ENCODE results near the gene ZNF782.
"Not testable (repeated sequence)": the region's sequence is repeated elsewhere in the genome, so short reads cannot be mapped to it uniquely, and the experiment has no call there.

ZNF782 gene

DNA sequence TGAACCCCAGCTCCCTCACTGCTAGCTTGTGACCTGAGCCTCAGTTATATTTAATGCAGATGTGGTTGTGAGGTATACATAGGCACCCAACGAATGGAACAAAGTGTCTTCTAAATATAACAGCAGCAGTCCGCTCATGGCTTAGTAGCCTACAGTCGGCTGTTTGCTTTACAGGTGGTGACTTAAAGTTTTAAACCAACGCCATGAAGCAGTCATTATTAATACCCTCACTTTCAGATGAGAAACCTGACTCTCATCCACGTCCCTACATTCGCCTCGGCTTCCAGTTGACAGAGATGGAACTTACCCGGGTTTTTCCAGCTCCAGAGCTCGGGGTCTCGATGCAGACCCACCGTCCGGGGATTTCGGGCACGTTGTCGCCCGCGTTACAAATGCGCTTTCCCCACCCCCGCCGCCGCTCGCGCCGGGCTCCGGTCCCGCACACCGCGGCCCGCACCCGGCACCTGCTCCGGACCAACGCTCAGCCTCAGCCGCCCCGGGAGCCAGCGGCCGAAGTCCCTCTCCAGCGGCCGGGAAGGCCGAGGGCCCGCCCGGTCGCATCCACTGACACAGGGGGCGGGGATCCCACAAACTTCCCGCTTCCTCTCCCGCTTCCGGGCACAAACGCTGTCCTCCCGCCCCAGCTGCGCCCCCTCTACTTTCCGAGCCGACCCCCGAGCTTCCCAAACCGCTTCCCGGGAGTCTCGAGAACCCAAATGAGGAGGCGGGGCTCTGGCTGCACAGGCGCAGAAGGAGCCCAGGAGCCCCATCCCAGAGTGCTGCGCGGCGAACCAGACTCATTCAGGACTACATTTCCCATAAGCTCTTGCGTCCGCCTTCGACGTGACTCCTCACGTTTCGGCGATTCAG lies at the start of gene ZNF782:
Gene ZNF782 (minus strand): TSS at position 734 of the 870 bp plus-strand sequence. CDS start 2,553 bp downstream, outside the sequence.
- DNase-seq (ENCODE audit: low read depth): peak; percentile 71

DNA sequence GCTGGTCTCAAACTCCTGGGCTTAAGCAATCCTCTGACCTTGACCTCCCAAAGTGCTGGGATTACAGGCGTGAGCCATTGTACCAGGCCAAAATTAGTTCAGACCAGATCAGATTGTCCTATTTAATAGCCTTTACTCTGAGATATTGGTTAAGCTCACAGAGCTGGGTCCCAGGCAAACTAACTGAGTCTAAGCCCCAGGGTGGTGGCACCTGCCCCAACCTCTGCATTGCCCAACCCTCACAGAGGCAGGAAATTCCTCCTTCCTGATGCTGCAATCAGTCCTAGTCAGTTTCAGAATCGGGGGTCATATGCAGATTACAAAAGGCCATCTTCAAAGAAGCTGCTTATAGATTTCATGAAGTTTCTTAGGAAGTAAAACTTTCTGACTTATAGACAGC lies 45.7 kb upstream of the ZNF782 start:
- DNase-seq (ENCODE audit: low read depth): not testable (repeated sequence)

DNA sequence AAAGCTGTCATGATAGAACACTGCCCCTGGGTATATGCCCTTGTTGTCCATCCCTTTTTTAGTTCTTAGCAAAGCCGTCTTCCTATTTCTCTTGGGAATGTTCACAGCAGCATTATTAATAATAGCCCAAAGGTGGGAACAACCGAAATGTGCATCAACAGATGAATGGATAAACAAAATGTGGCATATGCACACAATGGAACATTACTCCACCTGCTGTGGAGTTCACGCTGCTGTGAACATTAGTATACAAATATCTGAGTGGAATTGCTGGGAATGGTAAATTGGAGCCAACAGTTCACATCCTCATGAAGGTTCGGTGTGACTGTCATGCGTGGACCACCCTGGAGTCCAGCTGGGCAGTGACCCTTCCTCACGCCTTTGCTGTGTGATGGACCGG lies 37.8 kb upstream of the ZNF782 start:
- no peak for DNase-seq (ENCODE audit: low read depth)

GRCh38 chr9:96888591-96888990 lies 34.3 kb upstream of the ZNF782 start:
- DNase-seq (ENCODE audit: low read depth): no peak

- DNase-seq (ENCODE audit: low read depth): no peak
Measured at GRCh38 chr9:96885424-96885823, 31.1 kb upstream of the ZNF782 start.

GRCh38 chr9:96884443-96884842 lies 30.1 kb upstream of the ZNF782 start:
- no peak for DNase-seq (ENCODE audit: low read depth)

DNA sequence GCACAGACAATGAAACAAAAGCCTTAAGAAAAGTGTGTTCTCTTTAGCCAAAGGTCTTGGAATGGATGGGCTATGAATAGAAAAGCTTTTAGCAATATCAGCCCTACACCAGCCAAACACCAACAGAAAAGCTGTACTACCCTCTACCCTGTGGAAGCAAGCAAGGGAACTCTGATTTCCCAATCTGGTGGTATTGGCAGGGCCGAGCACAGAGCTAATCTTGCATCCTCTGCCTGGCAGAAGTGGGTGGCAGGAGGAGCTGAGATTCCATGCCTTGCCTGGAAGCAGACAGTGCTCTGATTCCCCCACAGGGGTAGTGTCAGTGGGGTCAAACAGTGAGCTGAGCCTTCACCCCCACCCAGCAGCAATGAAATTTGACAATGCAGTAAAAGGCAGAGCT lies 29.6 kb upstream of the ZNF782 start:
- no peak for DNase-seq (ENCODE audit: low read depth)

DNA sequence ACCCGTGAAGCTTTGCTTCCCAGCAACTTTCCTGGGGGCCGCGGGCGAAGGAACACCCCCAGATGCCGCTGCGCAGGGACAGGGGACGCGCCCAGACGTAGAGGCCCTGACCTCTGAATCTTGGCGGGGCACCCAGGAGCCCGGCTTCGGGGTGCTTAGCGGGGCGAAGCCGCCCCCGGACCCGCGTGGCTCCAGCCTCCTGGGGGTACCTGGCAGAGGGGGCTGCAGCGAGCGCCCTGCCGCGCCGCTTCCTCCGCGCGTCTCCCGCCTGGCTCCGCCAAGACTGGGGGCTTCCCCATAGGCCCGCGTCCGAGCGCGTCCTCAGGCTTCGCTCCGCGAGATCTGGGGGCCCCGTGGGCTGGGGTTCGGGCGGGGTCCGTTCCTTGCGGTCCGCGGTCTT lies 23.0 kb upstream of the ZNF782 start:
- DNase-seq (ENCODE audit: low read depth): no peak

- no peak for DNase-seq (ENCODE audit: low read depth)
Measured at GRCh38 chr9:96875461-96876142, 21.3 kb upstream of the ZNF782 start.

- DNase-seq (ENCODE audit: low read depth): no peak
Measured at GRCh38 chr9:96874947-96875460, 20.7 kb upstream of the ZNF782 start.

DNA sequence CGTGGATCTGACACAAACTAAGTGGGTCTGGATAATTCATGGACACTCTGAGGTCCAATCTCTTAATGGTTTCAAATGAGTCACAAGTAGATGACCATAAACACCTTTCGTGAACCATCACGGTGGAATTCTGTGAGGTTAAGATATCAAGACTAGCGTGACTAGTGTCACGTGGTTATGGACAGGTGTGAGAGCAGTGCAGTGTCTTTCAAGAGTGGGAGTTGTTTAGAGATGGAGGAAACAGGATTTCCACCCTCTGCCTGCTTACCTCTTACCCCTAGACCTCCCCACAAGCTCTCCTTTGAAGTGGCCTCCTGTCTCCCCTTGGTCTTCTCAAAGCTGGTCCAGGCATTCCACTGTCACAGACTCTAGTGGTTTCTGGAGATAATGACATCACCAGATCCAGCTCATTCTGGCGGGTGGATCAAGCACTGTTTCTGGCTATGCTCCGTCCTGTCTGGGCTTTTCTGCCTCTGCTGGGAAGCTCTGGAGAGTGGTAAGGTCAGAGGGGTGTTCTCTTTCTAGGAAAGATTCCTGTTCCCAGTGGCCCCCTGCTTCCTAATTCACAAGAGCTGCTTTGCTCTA lies 20.0 kb upstream of the ZNF782 start:
- DNase-seq (ENCODE audit: low read depth): no peak

GRCh38 chr9:96871176-96871575 lies 16.9 kb upstream of the ZNF782 start:
- DNase-seq (ENCODE audit: low read depth): no peak

GRCh38 chr9:96868709-96869108 lies 14.4 kb upstream of the ZNF782 start:
- DNase-seq (ENCODE audit: low read depth): no peak

DNA sequence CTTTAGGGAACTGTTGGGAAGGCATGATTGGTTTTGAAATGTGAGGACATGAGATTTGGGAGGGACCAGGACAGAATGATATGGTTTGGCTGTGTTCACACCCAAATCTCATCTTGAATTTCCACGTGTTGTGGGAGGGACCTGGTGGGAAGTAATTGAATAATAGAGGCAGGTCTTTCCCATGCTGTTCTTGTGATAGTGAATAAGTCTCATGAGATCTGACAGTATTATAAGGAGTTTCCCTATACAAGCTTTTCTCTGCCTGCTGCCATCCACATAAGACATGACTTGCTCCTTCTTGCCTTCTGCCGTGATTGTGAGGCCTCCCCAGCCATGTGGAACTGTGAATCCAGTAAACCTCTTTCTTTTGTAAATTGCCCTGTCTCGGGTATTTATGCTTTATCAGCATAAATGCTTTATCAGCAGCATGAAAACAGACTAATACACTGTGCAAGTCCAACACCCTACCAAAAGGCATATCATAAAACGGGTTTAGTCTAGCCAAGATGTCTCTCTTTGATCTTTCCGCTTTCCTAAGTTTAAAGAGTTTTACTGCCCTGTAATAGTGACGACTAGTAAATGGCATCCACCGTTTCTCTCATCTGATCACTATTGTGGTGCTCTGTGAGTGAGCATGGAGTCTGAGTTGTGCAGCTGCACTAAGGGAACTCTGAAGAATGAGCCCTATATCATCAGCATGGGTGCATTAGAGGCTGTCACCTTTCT lies 12.9 kb upstream of the ZNF782 start:
- DNase-seq (ENCODE audit: low read depth): no peak

DNA sequence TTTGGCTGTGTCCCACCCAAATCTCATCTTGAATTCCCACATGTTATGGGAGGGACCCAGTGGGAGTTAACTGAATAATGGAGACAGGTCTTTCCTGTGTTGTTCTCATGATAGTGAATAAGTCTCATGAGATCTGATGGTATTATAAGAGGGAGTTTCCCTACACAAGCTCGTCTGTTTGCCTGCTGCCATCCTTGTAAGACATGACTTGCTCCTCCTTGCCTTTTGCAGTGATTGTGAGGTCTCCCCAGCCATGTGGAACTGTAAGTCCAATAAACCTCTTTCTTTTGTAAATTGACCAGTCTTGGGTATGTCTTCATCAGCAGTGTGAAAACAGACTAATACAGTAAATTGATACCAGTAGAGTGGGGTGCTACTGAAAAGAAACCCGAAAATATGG lies 10.9 kb upstream of the ZNF782 start:
- DNase-seq (ENCODE audit: low read depth): not testable (repeated sequence)

DNA sequence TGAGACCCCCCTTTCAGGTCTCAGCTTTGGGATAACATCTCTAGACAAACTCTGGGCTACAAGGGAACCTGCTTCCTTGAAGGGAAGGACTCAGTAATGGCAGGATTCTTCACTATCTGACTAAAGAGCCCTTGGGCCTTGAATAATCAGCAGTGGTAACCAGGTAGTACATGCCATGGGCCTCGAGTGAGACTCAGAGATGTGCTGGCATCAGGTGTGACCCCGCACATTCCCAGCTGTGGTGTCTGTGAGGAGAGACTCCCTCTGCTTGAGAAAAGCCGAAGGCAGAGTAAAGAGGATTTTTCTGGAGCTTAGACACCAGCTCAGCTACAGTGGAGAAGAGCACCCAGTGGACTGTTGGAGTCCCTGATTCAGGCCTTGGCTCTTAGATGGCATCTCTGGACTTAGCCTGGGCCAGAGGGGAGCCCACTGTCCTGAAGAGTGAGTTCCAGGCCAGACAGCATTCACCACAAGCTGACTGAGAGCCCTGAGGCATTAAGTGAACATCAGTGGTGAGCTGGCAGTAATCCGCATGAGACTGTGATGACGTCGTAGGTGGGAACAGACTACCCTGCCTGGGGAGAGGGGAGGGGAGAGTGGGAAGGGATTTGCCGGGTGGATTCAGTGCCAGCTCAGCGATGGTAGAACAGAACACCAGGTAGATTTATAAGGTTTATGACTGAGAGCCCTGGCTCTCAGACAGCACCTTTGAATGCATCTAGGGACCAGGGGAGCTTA lies 5.3 kb upstream of the ZNF782 start:
- DNase-seq (ENCODE audit: low read depth): no peak

DNA sequence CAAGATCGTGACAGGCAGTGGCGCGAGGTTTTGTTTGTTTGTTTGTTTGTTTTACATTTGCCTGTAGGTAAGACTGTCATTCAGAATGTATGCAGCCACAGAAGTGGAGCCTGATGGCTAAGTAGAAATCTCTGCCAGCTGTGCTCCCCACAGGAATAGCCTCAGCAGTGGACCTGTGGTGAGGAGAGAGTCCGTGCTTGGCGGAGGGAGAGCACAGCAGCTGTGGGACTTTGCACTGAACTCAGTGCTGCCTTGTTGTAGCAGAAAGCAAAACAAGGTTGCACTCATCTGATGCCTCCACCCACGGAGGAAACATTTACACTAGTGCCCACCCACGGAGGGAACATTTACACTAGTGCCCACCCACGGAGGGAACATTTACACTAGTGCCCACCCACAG lies 4.4 kb upstream of the ZNF782 start:
- DNase-seq (ENCODE audit: low read depth): no peak

DNA sequence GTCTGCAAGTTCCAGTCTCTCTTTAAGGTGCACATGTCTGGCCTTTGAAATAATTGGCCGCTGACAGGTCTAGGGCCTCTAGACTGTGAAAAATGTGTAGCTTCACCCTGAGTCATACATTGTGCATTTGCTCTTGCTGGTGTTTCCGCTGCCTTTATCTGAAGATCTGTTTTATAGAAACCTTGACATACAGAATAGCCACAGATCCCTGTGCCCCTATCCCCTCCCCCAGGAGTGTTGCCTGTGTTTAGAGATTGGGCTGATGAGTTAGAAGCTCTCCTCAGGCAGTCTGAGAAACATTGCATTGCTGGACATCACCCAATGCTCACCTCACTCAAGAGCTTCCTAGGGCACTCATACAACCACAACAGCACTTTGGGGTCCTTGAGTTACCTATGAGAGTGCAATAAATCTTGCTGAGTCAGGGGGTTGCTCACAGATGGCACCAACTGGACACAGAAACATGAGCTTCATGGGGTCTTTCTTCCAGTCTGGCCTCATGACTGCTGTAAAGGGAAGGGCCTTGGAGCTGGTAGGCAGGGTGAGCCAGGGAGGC lies 3.8 kb upstream of the ZNF782 start:
- DNase-seq (ENCODE audit: low read depth): no peak

DNA sequence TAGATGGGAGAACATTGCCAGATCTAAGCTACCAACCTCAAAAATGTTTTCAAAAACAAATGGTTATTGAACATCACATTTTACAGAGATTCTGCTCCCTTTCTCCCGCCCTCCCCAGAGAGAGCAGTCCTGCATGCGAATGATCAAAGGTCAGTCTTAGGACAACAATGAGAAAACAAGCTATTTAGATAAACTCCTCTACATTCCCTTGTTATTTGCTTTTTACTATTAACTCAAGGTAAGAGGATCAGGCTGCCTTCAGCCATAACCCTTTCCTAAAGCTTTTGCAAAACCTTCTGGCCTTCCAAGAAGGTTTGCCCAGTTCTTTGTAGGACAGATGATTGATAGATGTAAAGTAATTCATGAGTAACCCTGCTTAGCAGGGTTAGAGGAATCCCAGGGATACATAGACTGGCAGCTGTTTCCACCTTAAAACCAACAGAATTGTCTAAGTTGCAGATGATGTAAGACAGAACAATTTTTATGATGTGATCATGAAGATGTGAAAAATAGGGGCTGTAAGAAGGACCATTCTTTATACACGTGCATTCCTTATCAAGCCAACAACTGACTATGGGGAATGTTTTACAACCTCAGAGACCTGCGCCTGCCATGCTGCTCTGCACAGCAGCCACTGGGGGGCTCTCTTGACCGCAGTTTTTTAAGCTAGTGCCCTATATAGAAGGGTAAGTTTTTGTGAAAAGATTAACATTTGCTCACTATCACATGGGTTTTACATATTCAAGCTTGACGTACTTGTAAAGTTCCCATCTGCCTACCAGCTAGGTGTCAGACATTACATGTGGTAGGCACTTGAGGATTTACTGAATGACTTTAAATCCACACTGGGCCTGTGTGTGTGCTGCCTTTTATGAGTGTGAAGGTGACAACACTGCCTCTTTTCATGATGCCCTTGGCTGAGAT lies 2.3 kb upstream of the ZNF782 start:
- peak; percentile 55 for DNase-seq (ENCODE audit: low read depth)

GRCh38 chr9:96854651-96855273 lies 448 bp upstream of the ZNF782 start:
- DNase-seq (ENCODE audit: low read depth): no peak
